ENCODE measurements around the gene TNFAIP8L2. TPM values are rescaled to one million over a fixed set of nuclear protein-coding genes. Genes with fewer than 3 reads are reported as not detected.

Gene TNFAIP8L2
- total RNA-seq, 1 experiment from 2014 or later, result not detected

- Histone ChIP-seq H3K9me3 (ENCODE audit: control insufficient read depth, low read depth, low read length) (no peaks in the 10 kb centered on the region), H3K4me1 (ENCODE audit: insufficient read depth, low read length) (no peaks in the 10 kb centered on the region; the same call in 1 of the 2 replicates), H4K20me1 (ENCODE audit: control insufficient read depth, insufficient read depth, insufficient read length) (no peaks in the 10 kb centered on the region), H2BK20ac (ENCODE audit: low read depth, low read length, poor library complexity, severe bottlenecking) (no peak overlapping the region), H3K18ac (ENCODE audit: insufficient read length, low read depth, low read length) (no peak overlapping the region), H3T11ph (ENCODE audit: low read length) (no peak overlapping the region), H3K14ac (ENCODE audit: insufficient read depth, low read length) (no peak overlapping the region), H3K4me2 (ENCODE audit: insufficient read depth, insufficient read length, low read length) (no peak overlapping the region), H3K79me2 (ENCODE audit: insufficient read depth, low read length) (no peaks in the 10 kb centered on the region), H2BK120ac (ENCODE audit: low read depth, low read length, poor library complexity, severe bottlenecking) (no peak overlapping the region), H3K27ac (ENCODE audit: insufficient read length, low read depth, low read length) (no peak overlapping the region), H2AFZ (ENCODE audit: low read length) (no peak overlapping the region), H4K91ac (ENCODE audit: insufficient read length, low read depth, low read length) (no peak overlapping the region), H3K27me3 (ENCODE audit: insufficient read depth, low read length) (no peaks in the 10 kb centered on the region; the same call in 1 of the 2 replicates), H4K8ac (replicated peaks; ENCODE audit: insufficient read length, low read depth, low read length) (no peak overlapping the region), H3K79me1 (ENCODE audit: insufficient read depth, low read depth, low read length, poor library complexity, severe bottlenecking) (no peaks in the 10 kb centered on the region), H3K4ac (ENCODE audit: low read depth, low read length) (no peak overlapping the region), H2AK5ac (ENCODE audit: insufficient read length, low read length) (no peak overlapping the region), H2BK5ac (ENCODE audit: insufficient read length, low read length) (no peak overlapping the region), H3K9ac (ENCODE audit: extremely low read depth, insufficient read length, low read length) (no peak overlapping the region), H4K5ac (ENCODE audit: insufficient read length, low read depth, low read length) (no peak overlapping the region), H3K23me2 (ENCODE audit: insufficient read length, low read depth, low read length, poor library complexity, severe bottlenecking) (peaks cover 15% of the 10 kb centered on the region), H3K23ac (ENCODE audit: insufficient read length, low read depth, low read length) (no peak overlapping the region), H3K56ac (ENCODE audit: insufficient read length, low read depth, low read length) (no peak overlapping the region), H2BK15ac (ENCODE audit: low read depth, low read length) (no peak overlapping the region), H2BK12ac (ENCODE audit: insufficient read length, low read depth, low read length) (no peak overlapping the region)
- Mint-ChIP-seq H3K36me3 (ENCODE audit: insufficient read depth in 1 of 3, low read depth in 3 of 3) (no peaks in the 10 kb centered on the region), H3K27ac (no peak overlapping the region), H3K4me3 (no peak overlapping the region), H3K27me3 (ENCODE audit: low read depth) (peaks cover 3% of the 10 kb centered on the region), H3K9me3 (no peaks in the 10 kb centered on the region), H3K4me1 (peaks cover 26 to 34% of the 10 kb centered on the region in 2 experiments)
- TF ChIP-seq CTCF (conservative IDR thresholded peaks at IDR 0.05), result no peak
- no peak for DNase-seq
- WGBS (ENCODE audit: extremely low coverage, insufficient read length, low lambda C conversion rate), result no CpG with 5 or more reads among the region's 6 CpGs
These were observed 27.6 kb upstream of the TNFAIP8L2 start for GRCh38 chr1:151128800-151129199.
